ENCODE measurements around the gene CDC42EP4.

GRCh38 chr17:73269329-73269615, 42.5 kb downstream of the CDC42EP4 start:
- TF ChIP-seq, protein P1, sequence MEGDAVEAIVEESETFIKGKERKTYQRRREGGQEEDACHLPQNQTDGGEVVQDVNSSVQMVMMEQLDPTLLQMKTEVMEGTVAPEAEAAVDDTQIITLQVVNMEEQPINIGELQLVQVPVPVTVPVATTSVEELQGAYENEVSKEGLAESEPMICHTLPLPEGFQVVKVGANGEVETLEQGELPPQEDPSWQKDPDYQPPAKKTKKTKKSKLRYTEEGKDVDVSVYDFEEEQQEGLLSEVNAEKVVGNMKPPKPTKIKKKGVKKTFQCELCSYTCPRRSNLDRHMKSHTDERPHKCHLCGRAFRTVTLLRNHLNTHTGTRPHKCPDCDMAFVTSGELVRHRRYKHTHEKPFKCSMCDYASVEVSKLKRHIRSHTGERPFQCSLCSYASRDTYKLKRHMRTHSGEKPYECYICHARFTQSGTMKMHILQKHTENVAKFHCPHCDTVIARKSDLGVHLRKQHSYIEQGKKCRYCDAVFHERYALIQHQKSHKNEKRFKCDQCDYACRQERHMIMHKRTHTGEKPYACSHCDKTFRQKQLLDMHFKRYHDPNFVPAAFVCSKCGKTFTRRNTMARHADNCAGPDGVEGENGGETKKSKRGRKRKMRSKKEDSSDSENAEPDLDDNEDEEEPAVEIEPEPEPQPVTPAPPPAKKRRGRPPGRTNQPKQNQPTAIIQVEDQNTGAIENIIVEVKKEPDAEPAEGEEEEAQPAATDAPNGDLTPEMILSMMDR (IDR thresholded peaks at IDR 0.05) = no peak
- TF ChIP-seq POLR2A (IDR thresholded peaks at IDR 0.05) (no peak), POLR2AphosphoS5 (IDR thresholded peaks at IDR 0.05; ENCODE audit: insufficient read depth in 1 of 2, low read depth in 1 of 2) (no peak)

Measured in vagina (tissue), 2 donors.